Neural crest cell (in vitro differentiated cells): ENCODE results near the gene SORT1. TPM values are rescaled to one million over a fixed set of nuclear protein-coding genes. Genes with fewer than 3 reads are reported as not detected.

ENCODE experiments used
- DNase-seq: peaks from one replicate; pipeline ENCODE4 v3.0.0; 2021; ENCODE audit warnings: low read depth, mixed read lengths, low spot score
- H3K27ac Mint-ChIP-seq: one replicate; pipeline ENCODE4 v1.8.0; 2021; ENCODE audit warnings: mild to moderate bottlenecking, mixed read lengths; ENCODE audit not compliant: unreplicated experiment
- H3K27me3 Mint-ChIP-seq: 2 replicates; pipeline ENCODE4 v1.8.0; 2021; ENCODE audit warnings: low read depth, mild to moderate bottlenecking, mixed read lengths
- H3K36me3 Mint-ChIP-seq: 2 replicates; pipeline ENCODE4 v1.8.0; 2021; ENCODE audit warnings: low read depth, mild to moderate bottlenecking, mixed read lengths
- H3K4me1 Mint-ChIP-seq: 2 replicates; pipeline ENCODE4 v1.8.0; 2021; ENCODE audit warnings: mixed read lengths
- H3K4me3 Mint-ChIP-seq: one replicate; pipeline ENCODE4 v1.8.0; 2021; ENCODE audit warnings: mild to moderate bottlenecking, mixed read lengths
- H3K9me3 Mint-ChIP-seq: 2 replicates; pipeline ENCODE4 v1.8.0; 2021; ENCODE audit warnings: mixed read lengths
- CTCF ChIP-seq: fragments of 200-600 bp; sonication (generic); conservative IDR thresholded peaks from 2 replicates; pipeline ENCODE4 v1.5.0; 2021; ENCODE audit warnings: antibody characterized with exemption, mild to moderate bottlenecking
- total RNA-seq: library from RNA; stranded (reverse); gene quantifications from 2 replicates; pipeline ENCODE4 v1.2.1, GENCODE V29; 2021

SORT1 gene
- total RNA-seq, 1 donor from 2014 or later = 60.8 TPM

DNA sequence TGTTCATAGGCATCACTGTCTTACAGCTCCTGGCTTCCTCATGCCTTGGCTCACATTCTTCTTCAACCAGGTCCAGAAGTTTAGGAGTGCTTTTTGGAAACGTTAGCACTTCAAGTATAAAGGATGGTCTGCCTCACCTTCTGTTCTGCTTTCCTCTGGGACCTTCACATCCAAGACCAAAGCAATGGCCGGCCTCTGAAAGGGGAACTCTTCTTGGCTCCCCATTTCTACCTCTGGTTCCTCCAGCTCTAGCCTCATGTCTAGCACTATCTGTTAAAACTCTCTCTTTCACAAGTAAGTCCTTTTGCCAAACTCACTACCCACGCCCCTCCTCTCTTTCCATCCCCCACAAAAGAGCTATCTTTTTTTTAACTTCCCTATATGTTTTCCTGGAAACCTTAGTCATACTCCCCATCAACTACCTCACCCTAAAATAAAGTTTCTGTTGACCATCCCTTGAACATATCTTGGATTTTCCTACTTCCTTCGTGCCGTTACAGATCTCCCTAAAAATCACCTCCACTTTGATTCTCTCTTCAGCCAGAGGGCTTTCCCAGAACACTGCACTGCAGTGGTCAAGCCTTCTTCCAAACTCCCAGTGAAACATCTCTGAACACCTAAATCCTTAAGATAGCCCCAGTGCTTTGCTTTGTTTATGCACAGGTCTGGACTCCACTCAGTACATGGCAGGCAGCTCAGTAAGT lies 7.9 kb downstream of the SORT1 start:
- no peaks in the 10 kb centered on the region for H3K27me3 Mint-ChIP-seq
- H3K4me1 Mint-ChIP-seq = peaks cover 52% of the 10 kb centered on the region
- H3K9me3 Mint-ChIP-seq = no peaks in the 10 kb centered on the region
- no peak for DNase-seq
- no peak overlapping the region for H3K4me3 Mint-ChIP-seq
- no peak for TF ChIP-seq CTCF
- no peaks in the 10 kb centered on the region for H3K36me3 Mint-ChIP-seq
- no peak overlapping the region for H3K27ac Mint-ChIP-seq

DNA sequence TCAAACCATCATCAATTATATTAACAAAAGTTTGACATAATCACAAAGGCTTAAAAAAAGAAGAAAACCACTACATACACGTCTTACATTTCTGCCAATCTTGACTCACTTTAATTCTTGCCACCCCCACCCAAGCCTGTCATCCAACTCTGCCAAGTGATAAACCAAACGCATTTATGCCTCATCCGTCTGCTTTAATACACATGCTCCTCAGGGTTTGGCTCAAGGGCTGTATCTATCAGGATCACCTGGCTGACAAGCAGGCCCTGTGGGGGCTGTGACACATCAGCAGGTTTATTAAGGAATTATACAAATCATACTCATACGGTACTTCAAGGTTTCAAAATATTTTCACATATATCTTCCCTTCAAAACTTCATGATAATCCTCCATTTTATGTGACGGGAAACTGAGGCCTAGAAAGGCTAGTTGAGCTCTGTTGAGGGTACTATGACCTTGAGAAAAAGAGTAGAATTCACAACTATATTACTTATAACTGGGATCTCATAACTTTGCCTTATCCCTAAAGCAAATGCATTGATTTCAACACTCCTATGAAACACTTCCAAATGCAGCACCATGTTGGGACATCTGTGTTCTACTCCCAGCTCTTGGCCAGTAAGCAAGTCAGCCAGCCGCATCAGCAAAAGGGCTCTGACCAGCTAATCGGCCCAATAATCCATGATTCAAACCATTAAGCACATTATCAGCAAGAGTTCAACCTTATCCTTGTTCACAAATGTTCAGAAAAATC lies 8.7 kb downstream of the SORT1 start:
- TF ChIP-seq CTCF = no peak
- Mint-ChIP-seq H3K27me3 (no peaks in the 10 kb centered on the region), H3K27ac (no peak overlapping the region), H3K4me1 (peaks cover 50% of the 10 kb centered on the region), H3K36me3 (no peaks in the 10 kb centered on the region), H3K9me3 (no peaks in the 10 kb centered on the region), H3K4me3 (no peak overlapping the region)
- no peak for DNase-seq

GRCh38 chr1:109388208-109388711 lies 9.5 kb downstream of the SORT1 start:
- no peak overlapping the region for H3K4me3 Mint-ChIP-seq
- H3K27ac Mint-ChIP-seq = no peak overlapping the region
- no peaks in the 10 kb centered on the region for H3K27me3 Mint-ChIP-seq
- DNase-seq = no peak
- no peaks in the 10 kb centered on the region for H3K9me3 Mint-ChIP-seq
- no peak for TF ChIP-seq CTCF
- H3K36me3 Mint-ChIP-seq = no peaks in the 10 kb centered on the region
- peaks cover 50% of the 10 kb centered on the region for H3K4me1 Mint-ChIP-seq

GRCh38 chr1:109386054-109386717 lies 11.5 kb downstream of the SORT1 start:
- Mint-ChIP-seq H3K4me1 (peaks cover 38% of the 10 kb centered on the region), H3K27me3 (no peaks in the 10 kb centered on the region), H3K36me3 (no peaks in the 10 kb centered on the region), H3K4me3 (no peak overlapping the region), H3K9me3 (no peaks in the 10 kb centered on the region), H3K27ac (no peak overlapping the region)
- TF ChIP-seq CTCF = no peak
- no peak for DNase-seq

- DNase-seq = no peak
- Mint-ChIP-seq H3K27ac (no peak overlapping the region), H3K36me3 (no peaks in the 10 kb centered on the region)
Observed at GRCh38 chr1:109385417-109385816, 12.3 kb downstream of the SORT1 start.

More at GRCh38 chr1:109385417-109385816, 12.3 kb downstream of the SORT1 start:
- no peaks in the 10 kb centered on the region for H3K9me3 Mint-ChIP-seq
- no peaks in the 10 kb centered on the region for H3K27me3 Mint-ChIP-seq
- TF ChIP-seq CTCF = no peak
- H3K4me1 Mint-ChIP-seq = peaks cover 31% of the 10 kb centered on the region
- H3K4me3 Mint-ChIP-seq = no peak overlapping the region
